ENCODE measurements around the gene HYI. TPM values are rescaled to one million over a fixed set of nuclear protein-coding genes. Genes with fewer than 3 reads are reported as not detected.

Gene HYI
- total RNA-seq, 1 donor: 27.1 TPM

- no peak overlapping the region for H3K4me3 ChIP-seq (ENCODE audit: insufficient read depth, low read length)
- no peak overlapping the region for H2AFZ ChIP-seq (ENCODE audit: low read length)
- H3K27ac ChIP-seq (ENCODE audit: low read depth, low read length): no peak overlapping the region
- no peak for DNase-seq (ENCODE audit: insufficient read length, low spot score, missing footprints)
- TF ChIP-seq, protein P1, sequence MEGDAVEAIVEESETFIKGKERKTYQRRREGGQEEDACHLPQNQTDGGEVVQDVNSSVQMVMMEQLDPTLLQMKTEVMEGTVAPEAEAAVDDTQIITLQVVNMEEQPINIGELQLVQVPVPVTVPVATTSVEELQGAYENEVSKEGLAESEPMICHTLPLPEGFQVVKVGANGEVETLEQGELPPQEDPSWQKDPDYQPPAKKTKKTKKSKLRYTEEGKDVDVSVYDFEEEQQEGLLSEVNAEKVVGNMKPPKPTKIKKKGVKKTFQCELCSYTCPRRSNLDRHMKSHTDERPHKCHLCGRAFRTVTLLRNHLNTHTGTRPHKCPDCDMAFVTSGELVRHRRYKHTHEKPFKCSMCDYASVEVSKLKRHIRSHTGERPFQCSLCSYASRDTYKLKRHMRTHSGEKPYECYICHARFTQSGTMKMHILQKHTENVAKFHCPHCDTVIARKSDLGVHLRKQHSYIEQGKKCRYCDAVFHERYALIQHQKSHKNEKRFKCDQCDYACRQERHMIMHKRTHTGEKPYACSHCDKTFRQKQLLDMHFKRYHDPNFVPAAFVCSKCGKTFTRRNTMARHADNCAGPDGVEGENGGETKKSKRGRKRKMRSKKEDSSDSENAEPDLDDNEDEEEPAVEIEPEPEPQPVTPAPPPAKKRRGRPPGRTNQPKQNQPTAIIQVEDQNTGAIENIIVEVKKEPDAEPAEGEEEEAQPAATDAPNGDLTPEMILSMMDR (IDR thresholded peaks at IDR 0.05; ENCODE audit: extremely low read depth, low read depth, low read length): no peak
- H3K36me3 ChIP-seq (ENCODE audit: insufficient read depth, low read length): peaks cover 78% of the 10 kb centered on the region
- peaks cover 6% of the 10 kb centered on the region for H3K4me1 ChIP-seq (ENCODE audit: insufficient read depth, low read length)
- no peak overlapping the region for H3K4me2 ChIP-seq (ENCODE audit: insufficient read depth, low read length)
- no peaks in the 10 kb centered on the region for H3K79me2 ChIP-seq (ENCODE audit: insufficient read depth, low read length)
- H3K27me3 ChIP-seq (ENCODE audit: insufficient read depth, low read length): no peaks in the 10 kb centered on the region
- no peaks in the 10 kb centered on the region for H3K9me3 ChIP-seq (ENCODE audit: low read depth, low read length)
- H4K20me1 ChIP-seq (ENCODE audit: insufficient read depth, low read length): no peaks in the 10 kb centered on the region
Measured at GRCh38 chr1:43431676-43432075, 22.1 kb downstream of the HYI start.

GRCh38 chr1:43430831-43431230 is 22.9 kb downstream of the HYI start:
- no peak overlapping the region for H2AFZ ChIP-seq (ENCODE audit: low read length)
- H3K4me2 ChIP-seq (ENCODE audit: insufficient read depth, low read length): no peak overlapping the region
- DNase-seq (ENCODE audit: insufficient read length, low spot score, missing footprints): peak; percentile 8
- TF ChIP-seq, protein P1 (IDR thresholded peaks at IDR 0.05; ENCODE audit: extremely low read depth, low read depth, low read length): no peak
- H3K9me3 ChIP-seq (ENCODE audit: low read depth, low read length): no peaks in the 10 kb centered on the region
- H3K27ac ChIP-seq (ENCODE audit: low read depth, low read length): no peak overlapping the region
- peaks cover 6% of the 10 kb centered on the region for H3K4me1 ChIP-seq (ENCODE audit: insufficient read depth, low read length)
- no peaks in the 10 kb centered on the region for H3K79me2 ChIP-seq (ENCODE audit: insufficient read depth, low read length)
- H3K4me3 ChIP-seq (ENCODE audit: insufficient read depth, low read length): no peak overlapping the region
- peaks cover 82% of the 10 kb centered on the region for H3K36me3 ChIP-seq (ENCODE audit: insufficient read depth, low read length)
- no peaks in the 10 kb centered on the region for H4K20me1 ChIP-seq (ENCODE audit: insufficient read depth, low read length)
- no peaks in the 10 kb centered on the region for H3K27me3 ChIP-seq (ENCODE audit: insufficient read depth, low read length)

- peak; percentile 45 for DNase-seq (ENCODE audit: insufficient read length, low spot score, missing footprints)
- H3K9me3 ChIP-seq (ENCODE audit: low read depth, low read length): no peaks in the 10 kb centered on the region
Measured at GRCh38 chr1:43427941-43428340, 25.8 kb downstream of the HYI start.

DNA sequence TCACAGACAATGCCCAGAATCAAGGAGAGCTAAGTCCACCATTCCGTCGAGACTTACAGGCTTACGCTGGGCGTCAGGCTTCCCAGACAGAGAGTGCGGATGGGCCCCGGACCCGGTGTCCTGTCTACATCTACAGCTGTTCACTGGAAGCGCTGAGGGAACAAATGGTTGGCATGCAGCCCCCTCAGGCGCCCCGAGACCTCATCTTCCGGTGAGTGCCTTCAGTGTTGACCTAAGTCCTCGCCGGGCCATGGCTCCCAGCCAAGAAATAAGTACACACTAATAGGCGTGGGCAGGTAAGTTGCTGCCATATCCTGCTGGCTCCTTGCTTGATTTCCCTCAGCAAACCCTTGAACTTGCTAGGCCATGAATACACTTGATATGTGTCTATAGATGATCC is 26.2 kb downstream of the HYI start:
- no peaks in the 10 kb centered on the region for H3K9me3 ChIP-seq (ENCODE audit: low read depth, low read length)
- H4K20me1 ChIP-seq (ENCODE audit: insufficient read depth, low read length): peaks cover 4% of the 10 kb centered on the region
- DNase-seq (ENCODE audit: insufficient read length, low spot score, missing footprints): peak; percentile 19
- H3K4me3 ChIP-seq (ENCODE audit: insufficient read depth, low read length): no peak overlapping the region
- H3K79me2 ChIP-seq (ENCODE audit: insufficient read depth, low read length): no peaks in the 10 kb centered on the region
- H3K36me3 ChIP-seq (ENCODE audit: insufficient read depth, low read length): peaks cover 86% of the 10 kb centered on the region
- no peak overlapping the region for H2AFZ ChIP-seq (ENCODE audit: low read length)
- no peaks in the 10 kb centered on the region for H3K27me3 ChIP-seq (ENCODE audit: insufficient read depth, low read length)
- H3K27ac ChIP-seq (ENCODE audit: low read depth, low read length): no peak overlapping the region
- TF ChIP-seq, protein P1 (IDR thresholded peaks at IDR 0.05; ENCODE audit: extremely low read depth, low read depth, low read length): no peak
- H3K4me1 ChIP-seq (ENCODE audit: insufficient read depth, low read length): no peaks in the 10 kb centered on the region
- no peak overlapping the region for H3K4me2 ChIP-seq (ENCODE audit: insufficient read depth, low read length)

More at GRCh38 chr1:43427941-43428340, 25.8 kb downstream of the HYI start:
- Histone ChIP-seq H4K20me1 (ENCODE audit: insufficient read depth, low read length) (peaks cover 4% of the 10 kb centered on the region), H3K4me3 (ENCODE audit: insufficient read depth, low read length) (no peak overlapping the region), H3K27ac (ENCODE audit: low read depth, low read length) (no peak overlapping the region), H2AFZ (ENCODE audit: low read length) (no peak overlapping the region), H3K27me3 (ENCODE audit: insufficient read depth, low read length) (no peaks in the 10 kb centered on the region), H3K4me2 (ENCODE audit: insufficient read depth, low read length) (no peak overlapping the region), H3K79me2 (ENCODE audit: insufficient read depth, low read length) (no peaks in the 10 kb centered on the region), H3K4me1 (ENCODE audit: insufficient read depth, low read length) (no peaks in the 10 kb centered on the region), H3K36me3 (ENCODE audit: insufficient read depth, low read length) (peaks cover 83% of the 10 kb centered on the region)
- TF ChIP-seq, protein P1 (IDR thresholded peaks at IDR 0.05; ENCODE audit: extremely low read depth, low read depth, low read length): no peak

All from osteoblast (primary cell).